ENCODE measurements around the gene AIFM1.

DNA sequence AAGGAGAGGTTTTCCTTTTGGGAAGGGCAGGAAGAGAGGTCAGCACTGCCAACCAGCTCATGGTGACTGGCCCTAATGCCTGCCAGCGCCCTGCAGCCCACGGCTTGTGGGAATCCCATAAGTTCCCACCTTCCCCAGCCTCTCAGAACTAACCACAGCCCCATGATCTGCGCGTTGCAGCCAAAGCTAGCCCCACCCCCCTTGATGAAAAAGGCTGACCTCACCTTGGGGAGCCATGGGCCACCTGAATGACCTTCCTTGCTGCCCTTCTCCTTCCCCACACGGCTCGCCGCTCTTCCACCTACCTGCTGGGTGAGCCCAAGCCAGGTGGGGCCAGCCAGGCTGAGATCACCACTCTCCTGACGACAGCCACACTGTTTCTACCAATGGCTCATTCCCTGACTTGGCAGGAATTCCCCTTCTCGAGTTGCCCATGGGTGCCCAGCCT, 51.5 kb downstream of the AIFM1 start:
- no peak for TF ChIP-seq RNF2 (IDR thresholded peaks at IDR 0.05; ENCODE audit: borderline replicate concordance, low read depth)
- TF ChIP-seq, protein P1, sequence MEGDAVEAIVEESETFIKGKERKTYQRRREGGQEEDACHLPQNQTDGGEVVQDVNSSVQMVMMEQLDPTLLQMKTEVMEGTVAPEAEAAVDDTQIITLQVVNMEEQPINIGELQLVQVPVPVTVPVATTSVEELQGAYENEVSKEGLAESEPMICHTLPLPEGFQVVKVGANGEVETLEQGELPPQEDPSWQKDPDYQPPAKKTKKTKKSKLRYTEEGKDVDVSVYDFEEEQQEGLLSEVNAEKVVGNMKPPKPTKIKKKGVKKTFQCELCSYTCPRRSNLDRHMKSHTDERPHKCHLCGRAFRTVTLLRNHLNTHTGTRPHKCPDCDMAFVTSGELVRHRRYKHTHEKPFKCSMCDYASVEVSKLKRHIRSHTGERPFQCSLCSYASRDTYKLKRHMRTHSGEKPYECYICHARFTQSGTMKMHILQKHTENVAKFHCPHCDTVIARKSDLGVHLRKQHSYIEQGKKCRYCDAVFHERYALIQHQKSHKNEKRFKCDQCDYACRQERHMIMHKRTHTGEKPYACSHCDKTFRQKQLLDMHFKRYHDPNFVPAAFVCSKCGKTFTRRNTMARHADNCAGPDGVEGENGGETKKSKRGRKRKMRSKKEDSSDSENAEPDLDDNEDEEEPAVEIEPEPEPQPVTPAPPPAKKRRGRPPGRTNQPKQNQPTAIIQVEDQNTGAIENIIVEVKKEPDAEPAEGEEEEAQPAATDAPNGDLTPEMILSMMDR (IDR thresholded peaks at IDR 0.05) = no peak
- TF ChIP-seq POLR2AphosphoS2 (conservative IDR thresholded peaks at IDR 0.05; ENCODE audit: low read length) = no peak
- no peak for TF ChIP-seq HOXA7 (CRISPR knock-in tag; IDR thresholded peaks at IDR 0.05)
- no peak for TF ChIP-seq POLR2A (IDR thresholded peaks at IDR 0.05; ENCODE audit: low read length)
- TF ChIP-seq, protein P2, sequence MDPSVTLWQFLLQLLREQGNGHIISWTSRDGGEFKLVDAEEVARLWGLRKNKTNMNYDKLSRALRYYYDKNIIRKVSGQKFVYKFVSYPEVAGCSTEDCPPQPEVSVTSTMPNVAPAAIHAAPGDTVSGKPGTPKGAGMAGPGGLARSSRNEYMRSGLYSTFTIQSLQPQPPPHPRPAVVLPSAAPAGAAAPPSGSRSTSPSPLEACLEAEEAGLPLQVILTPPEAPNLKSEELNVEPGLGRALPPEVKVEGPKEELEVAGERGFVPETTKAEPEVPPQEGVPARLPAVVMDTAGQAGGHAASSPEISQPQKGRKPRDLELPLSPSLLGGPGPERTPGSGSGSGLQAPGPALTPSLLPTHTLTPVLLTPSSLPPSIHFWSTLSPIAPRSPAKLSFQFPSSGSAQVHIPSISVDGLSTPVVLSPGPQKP (IDR thresholded peaks at IDR 0.05; ENCODE audit: low read depth, low read length) = no peak
- TF ChIP-seq RAD21 (conservative IDR thresholded peaks at IDR 0.05 in 1 of 2, IDR thresholded peaks at IDR 0.05 in 1 of 2) = no peak

Data from A549 (cell line).